Psoas muscle (tissue), 8 donors: ENCODE data around the gene PCTP. TPM values are rescaled to one million over a fixed set of nuclear protein-coding genes. Genes with fewer than 3 reads are reported as not detected.

Source experiments
- ATAC-seq, 4 donors: fragments of 200-7000 bp; cut with Tn5 transposase; one replicate each; pipeline ENCODE4 v1.9.1; 2020; ENCODE audit warnings: moderate library complexity in 3 of 4, mild to moderate bottlenecking in 2 of 4
- DNase-seq, 2 donors: peaks; one replicate each; pipeline ENCODE4 v3.0.0-alpha.2; 2020
- H3K27ac ChIP-seq: fragments of 200-600 bp; one replicate; pipeline ENCODE4 v1.8.0; 2022
- H3K27me3 ChIP-seq, 3 donors: fragments of 200-600 bp in 1 of 3; one replicate each; pipeline versions ENCODE4 v1.6.1 to v1.8.0; 2013 to 2022; ENCODE audit warnings: low read length in 2 of 3, mild to moderate bottlenecking in 2 of 3, moderate library complexity in 1 of 3; ENCODE audit not compliant: insufficient read depth in 3 of 3
- H3K36me3 ChIP-seq, 2 donors: fragments of 200-600 bp in 1 of 2; one replicate each; pipeline versions ENCODE4 v1.6.1 to v1.8.0; 2013 to 2022; ENCODE audit warnings: low read depth in 1 of 2, mild to moderate bottlenecking in 1 of 2, moderate library complexity in 1 of 2; ENCODE audit not compliant: insufficient read depth in 1 of 2
- H3K4me1 ChIP-seq: fragments of 200-600 bp; one replicate; pipeline ENCODE4 v1.8.0; 2022
- H3K4me3 ChIP-seq: fragments of 200-600 bp; one replicate; pipeline ENCODE4 v1.8.0; 2022; ENCODE audit warnings: mild to moderate bottlenecking
- H3K9me3 ChIP-seq: fragments of 200-600 bp; one replicate; pipeline ENCODE4 v1.8.0; 2022
- CTCF ChIP-seq: fragments of 200-600 bp; IDR thresholded peaks from one replicate; pipeline ENCODE4 v1.8.0; 2022; ENCODE audit warnings: antibody characterized with exemption
- WGBS, 3 donors: extraction: QIAGEN DNeasy Blood & Tissue Kit; methylation state at CpG; one replicate each; pipeline versions ENCODE4 v1.1.6 to v1.1.7; 2013; 5-methylcytosine and 5-hydroxymethylcytosine counted together
- intact Hi-C, 2 donors: fragments of 100-400 bp; cut with DNase I; formaldehyde crosslinking; loops; one replicate each; pipeline versions ENCODE4 v1.11.0 to v1.14.2; 2022
- polyA plus RNA-seq, 3 donors: library from polyadenylated mRNA; stranded (reverse); fragments of 200-250 nt; gene quantifications; one replicate each; pipeline ENCODE4 v1.2.3, GENCODE V29; 2013
- total RNA-seq, 4 donors: library from RNA; stranded (reverse); fragmentation: NEBNext Ultra II Directional in 2 of 4; extraction: Animal tissue kit (Norgen Biotek cat#: 25700) in 2 of 4; gene quantifications; one replicate each; pipeline versions ENCODE4 v1.2.1 to v1.2.4, GENCODE V29; 2021 to 2023
- donor health status: healthy with polysubstance abuse.
- donor health status: DM: no; HTN: no; CAD: no; lungs with moderate emphysema.
- donor health status: Bipolar disorder and iron deficiency.
- donor health status: healthy.
- donor health status: DM: yes; HTN: yes; CAD: no.
- donor health status: DM: no; HTN: no; CAD: no.
- donor health status: DM: no; HTN: no; CAD: no.
- donor health status: DM: yes; HTN: yes; CAD: no.

PCTP gene
- total and polyA plus RNA-seq, 7 donors = 9.7 to 24.8 (median 14.7) TPM

DNA sequence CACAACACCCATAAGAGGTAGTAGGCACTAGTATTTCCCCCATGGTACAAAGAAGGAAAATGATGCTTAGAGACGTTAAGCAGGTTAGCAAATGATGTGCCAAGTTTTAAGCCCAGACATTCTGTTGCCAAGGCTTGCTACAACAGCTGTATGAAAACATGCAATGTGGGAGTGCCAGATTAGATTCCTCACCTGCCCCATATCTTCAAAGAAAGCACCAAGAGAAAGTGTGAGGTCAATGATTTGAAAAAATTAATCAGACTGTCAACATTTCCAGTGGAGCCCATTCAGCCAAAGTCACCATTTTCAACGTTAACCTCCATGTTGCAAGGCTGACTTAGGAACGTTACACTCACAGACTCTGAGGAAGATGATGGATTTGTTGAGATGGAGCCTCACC is 61.5 kb downstream of the PCTP start:
- H3K27me3 ChIP-seq = no peaks in the 10 kb centered on the region
- H3K27ac ChIP-seq = no peak overlapping the region
- no peak for TF ChIP-seq CTCF
- ATAC-seq (no peak), DNase-seq (no peak)
- no peaks in the 10 kb centered on the region for H3K36me3 ChIP-seq
- no peaks in the 10 kb centered on the region for H3K9me3 ChIP-seq
- WGBS, 3 donors = 38 to 54% (median 44%) methylated on average over 3 of the region's 3 CpGs
- no peak overlapping the region for H3K4me3 ChIP-seq
- H3K4me1 ChIP-seq = peaks cover 6% of the 10 kb centered on the region
- intact Hi-C loops = no loop called here

GRCh38 chr17:55813944-55814343 is 63.1 kb downstream of the PCTP start:
- H3K27me3 ChIP-seq = no peaks in the 10 kb centered on the region
- no peak overlapping the region for H3K4me3 ChIP-seq
- intact Hi-C loops = no loop called here
- peaks cover 6% of the 10 kb centered on the region for H3K4me1 ChIP-seq
- no peak for TF ChIP-seq CTCF
- no peaks in the 10 kb centered on the region for H3K9me3 ChIP-seq
- ATAC-seq (no peak), DNase-seq (no peak)
- H3K27ac ChIP-seq = no peak overlapping the region
- H3K36me3 ChIP-seq = no peaks in the 10 kb centered on the region
- WGBS, 3 donors = 46 to 75% (median 61%) methylated on average over 3 of the region's 3 CpGs

DNA sequence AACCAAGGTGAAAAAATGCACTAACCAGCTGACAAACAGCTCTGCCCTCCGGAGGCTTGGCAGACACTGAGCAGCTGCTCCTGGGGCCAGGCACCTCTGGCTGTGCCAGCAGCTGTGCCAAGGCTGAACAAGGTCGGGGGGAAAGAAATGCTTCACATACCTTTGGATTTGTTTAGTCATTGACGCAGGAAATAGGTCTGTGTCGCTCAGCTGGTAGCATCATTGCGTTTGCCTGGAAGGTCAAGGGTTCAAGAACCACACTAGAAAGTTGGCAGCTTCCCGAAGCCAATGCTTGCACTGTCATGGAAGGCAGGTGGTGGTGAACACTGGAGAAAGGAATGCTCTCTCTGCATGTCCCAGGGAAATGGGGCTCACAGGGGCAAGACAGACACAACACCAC is 63.5 kb downstream of the PCTP start:
- no peak for TF ChIP-seq CTCF
- Histone ChIP-seq H3K9me3 (no peaks in the 10 kb centered on the region), H3K27ac (no peak overlapping the region), H3K4me1 (peaks cover 6% of the 10 kb centered on the region), H3K36me3 (no peaks in the 10 kb centered on the region), H3K27me3 (no peaks in the 10 kb centered on the region), H3K4me3 (no peak overlapping the region)
- intact Hi-C loops = no loop called here
- 18 to 28% (median 25%) methylated on average over 6 of the region's 6 CpGs for WGBS, 3 donors
- DNase-seq = no peak
- ATAC-seq = peak; percentile 46 to 87 (median 63)

- no peak for TF ChIP-seq CTCF
- no peak for DNase-seq
- no peak for ATAC-seq
- H3K4me1 ChIP-seq = peaks cover 6% of the 10 kb centered on the region
- intact Hi-C loops = no loop called here
- WGBS, 3 donors = 44 to 51% (median 47%) methylated on average over 8 of the region's 8 CpGs
- peaks cover 13% of the 10 kb centered on the region for H3K9me3 ChIP-seq
- no peaks in the 10 kb centered on the region for H3K27me3 ChIP-seq
- H3K27ac ChIP-seq = no peak overlapping the region
- H3K36me3 ChIP-seq = no peaks in the 10 kb centered on the region
- no peak overlapping the region for H3K4me3 ChIP-seq
These were observed 65.9 kb downstream of the PCTP start for GRCh38 chr17:55816532-55817396.

DNA sequence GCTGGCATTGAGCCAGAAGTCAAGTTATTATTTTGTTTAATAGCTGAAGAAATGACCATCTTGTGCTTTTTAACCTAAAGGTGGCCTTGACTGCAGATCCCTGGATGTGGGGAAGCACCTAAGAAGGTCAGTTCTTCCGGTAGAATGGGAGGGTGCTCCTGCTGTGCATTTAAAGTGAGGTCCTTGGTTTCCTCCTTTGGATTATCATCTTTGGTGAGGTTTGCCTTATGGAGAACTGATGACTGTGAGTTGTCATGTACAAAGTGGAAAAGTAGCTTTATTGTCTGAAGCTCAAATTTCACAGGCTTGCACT is 66.5 kb downstream of the PCTP start:
- DNase-seq (no peak), ATAC-seq (no peak)
- peaks cover 6% of the 10 kb centered on the region for H3K4me1 ChIP-seq
- no peaks in the 10 kb centered on the region for H3K36me3 ChIP-seq
- H3K27me3 ChIP-seq = no peaks in the 10 kb centered on the region
- intact Hi-C loops = no loop called here
- WGBS, 3 donors = 80 to 83% (median 80%) methylated on average over 1 of the region's 1 CpG
- no peak overlapping the region for H3K4me3 ChIP-seq
- peaks cover 13% of the 10 kb centered on the region for H3K9me3 ChIP-seq
- TF ChIP-seq CTCF = no peak
- H3K27ac ChIP-seq = no peak overlapping the region
